Neural cell (in vitro differentiated cells): ENCODE measurements around the gene STXBP4.

Experiments used
- CTCF ChIP-seq: fragments of 450-650 bp; IDR thresholded peaks from 2 replicates; pipeline ENCODE4 v1.5.1; 2014; ENCODE audit warnings: antibody characterized with exemption, mild to moderate bottlenecking, moderate library complexity; ENCODE audit not compliant: poor library complexity, severe bottlenecking
- EP300 ChIP-seq: fragments of 450-650 bp; conservative IDR thresholded peaks from 2 replicates; pipeline ENCODE4 v1.6.1; 2014; ENCODE audit warnings: antibody characterized with exemption, mild to moderate bottlenecking, moderate library complexity; ENCODE audit not compliant: poor library complexity, severe bottlenecking
- EZH2 ChIP-seq: fragments of 200-600, 300-800 bp; shearing (Covaris generic), sonication (generic); IDR thresholded peaks from 2 replicates; pipeline ENCODE4 v1.6.1; 2014; ENCODE audit warnings: antibody characterized with exemption, low read length, borderline replicate concordance, mild to moderate bottlenecking; ENCODE audit not compliant: insufficient read depth, poor library complexity, severe bottlenecking
- POLR2AphosphoS5 ChIP-seq: IDR thresholded peaks from 2 replicates; pipeline ENCODE4 v1.6.1; 2012
- RAD21 ChIP-seq: fragments of 450-650 bp; conservative IDR thresholded peaks from 2 replicates; pipeline ENCODE4 v1.6.1; 2014; ENCODE audit warnings: antibody characterized with exemption, mild to moderate bottlenecking, moderate library complexity
- REST ChIP-seq: IDR thresholded peaks from 2 replicates; pipeline ENCODE4 v1.6.1; 2012; ENCODE audit warnings: borderline replicate concordance
- SMC3 ChIP-seq: fragments of 450-650 bp; conservative IDR thresholded peaks from 2 replicates; pipeline ENCODE4 v1.6.1; 2014; ENCODE audit warnings: antibody characterized with exemption, mild to moderate bottlenecking, moderate library complexity; ENCODE audit not compliant: poor library complexity
- TAF1 ChIP-seq: IDR thresholded peaks from 2 replicates; pipeline ENCODE4 v1.6.1; 2012; ENCODE audit warnings: low read depth

- TF ChIP-seq CTCF (no peak), EZH2 (no peak), REST (no peak), POLR2AphosphoS5 (no peak), TAF1 (no peak), EP300 (no peak), RAD21 (no peak), SMC3 (no peak)
Observed at GRCh38 chr17:55124730-55125360, 156.3 kb downstream of the STXBP4 start.
